Hematopoietic multipotent progenitor cell treated with erythropoietin and hydrocortisone succinate and interleukin-3 and kit ligand, for 8 days (in vitro differentiated cells): ENCODE measurements around the gene UST.
"Not testable (repeated sequence)": the region's sequence is repeated elsewhere in the genome, so short reads cannot be mapped to it uniquely, and the experiment has no call there.

ENCODE experiments used
- DNase-seq: peaks from one replicate; pipeline ENCODE4 v3.0.0-alpha.2; 2015

Gene UST

GRCh38 chr6:148983966-148984365 lies 237.1 kb downstream of the UST start:
- DNase-seq = no peak

- DNase-seq = no peak
Measured at GRCh38 chr6:148984531-148985056, 237.8 kb downstream of the UST start.

GRCh38 chr6:148985499-148985898 lies 238.7 kb downstream of the UST start:
- DNase-seq = no peak

- DNase-seq = no peak
Measured at GRCh38 chr6:148986608-148987007, 239.8 kb downstream of the UST start.

GRCh38 chr6:148987982-148988381 lies 241.2 kb downstream of the UST start:
- no peak for DNase-seq

- DNase-seq = no peak
Measured at GRCh38 chr6:148989585-148989984, 242.8 kb downstream of the UST start.

GRCh38 chr6:148990403-148990802 lies 243.6 kb downstream of the UST start:
- DNase-seq = no peak

GRCh38 chr6:148996815-148997214 lies 250.0 kb downstream of the UST start:
- no peak for DNase-seq

- DNase-seq = no peak
Measured at GRCh38 chr6:148997865-148998264, 251.0 kb downstream of the UST start.

- DNase-seq = no peak
Measured at GRCh38 chr6:148998704-148999103, 251.9 kb downstream of the UST start.

GRCh38 chr6:148999501-148999900 lies 252.7 kb downstream of the UST start:
- no peak for DNase-seq

GRCh38 chr6:148999929-149000468 lies 253.2 kb downstream of the UST start:
- DNase-seq = no peak

GRCh38 chr6:149001422-149001821 lies 254.6 kb downstream of the UST start:
- DNase-seq = no peak

GRCh38 chr6:149003560-149003959 lies 256.7 kb downstream of the UST start:
- DNase-seq = no peak

- DNase-seq = no peak
Measured at GRCh38 chr6:149004664-149005063, 257.8 kb downstream of the UST start.

- DNase-seq = not testable (repeated sequence)
Measured at GRCh38 chr6:149006236-149006635, 259.4 kb downstream of the UST start.

- no peak for DNase-seq
Measured at GRCh38 chr6:149006671-149007070, 259.8 kb downstream of the UST start.

- no peak for DNase-seq
Measured at GRCh38 chr6:149007846-149008245, 261.0 kb downstream of the UST start.

GRCh38 chr6:149008741-149009140 lies 261.9 kb downstream of the UST start:
- no peak for DNase-seq

GRCh38 chr6:149012040-149012545 lies 265.3 kb downstream of the UST start:
- no peak for DNase-seq

GRCh38 chr6:149013586-149014344 lies 266.9 kb downstream of the UST start:
- no peak for DNase-seq

- no peak for DNase-seq
Measured at GRCh38 chr6:149014631-149015534, 268.1 kb downstream of the UST start.
